ENCODE data around the gene SSNA1.
"Not testable (repeated sequence)": the region's sequence is repeated elsewhere in the genome, so short reads cannot be mapped to it uniquely, and the experiment has no call there.

SSNA1 gene

GRCh38 chr9:137234758-137235423, 46.4 kb downstream of the SSNA1 start:
- DNase-seq, result no peak

GRCh38 chr9:137235424-137236237, 47.2 kb downstream of the SSNA1 start:
- DNase-seq, result no peak

GRCh38 chr9:137236238-137236935, 47.9 kb downstream of the SSNA1 start:
- peak; percentile 86 to 91 for DNase-seq

GRCh38 chr9:137236936-137237421, 48.5 kb downstream of the SSNA1 start:
- DNase-seq, result no peak

GRCh38 chr9:137237759-137238726, 49.6 kb downstream of the SSNA1 start:
- DNase-seq, result no peak

- DNase-seq, result not testable (repeated sequence)
Observed at GRCh38 chr9:137239541-137240200, 51.2 kb downstream of the SSNA1 start.
